22Rv1 (cell line): ENCODE data around the gene SIL1.
"Not testable (repeated sequence)": the region's sequence is repeated elsewhere in the genome, so short reads cannot be mapped to it uniquely, and the experiment has no call there.

Experiments
- H3K27ac ChIP-seq: fragments of 450-650 bp; 2 replicates; pipeline ENCODE4 v1.5.1; 2017
- ZFX ChIP-seq: fragments of 450-650 bp; IDR thresholded peaks from 2 replicates; pipeline ENCODE4 v1.6.1; 2017; ENCODE audit warnings: antibody characterized with exemption, borderline replicate concordance
- TF ChIP-seq, protein P1 (sequence below): fragments of 450-650 bp; IDR thresholded peaks from 2 replicates; pipeline ENCODE4 v1.5.1; 2017; ENCODE audit warnings: mild to moderate bottlenecking

The SIL1 gene

DNA sequence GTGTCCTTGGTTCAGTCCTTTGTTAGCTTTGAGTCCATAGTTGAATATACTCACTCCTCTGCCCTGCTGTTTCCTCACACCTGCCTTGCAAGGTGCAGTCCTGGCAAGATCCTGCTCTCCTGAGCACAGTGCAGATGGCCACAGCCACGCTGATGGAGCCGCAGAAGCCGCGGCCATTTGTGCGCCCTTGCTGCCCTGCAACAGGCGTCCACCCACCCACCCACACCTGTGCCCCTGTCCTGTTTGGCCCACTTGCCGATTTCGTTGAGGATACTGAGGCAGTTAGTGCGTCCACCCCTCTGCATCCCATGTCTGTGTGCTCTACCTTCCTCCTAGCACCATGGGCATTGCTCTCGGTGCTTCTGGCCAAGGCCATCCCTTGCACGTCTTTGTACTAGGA lies 271.9 kb downstream of the SIL1 start:
- no peak for TF ChIP-seq ZFX
- TF ChIP-seq, protein P1, sequence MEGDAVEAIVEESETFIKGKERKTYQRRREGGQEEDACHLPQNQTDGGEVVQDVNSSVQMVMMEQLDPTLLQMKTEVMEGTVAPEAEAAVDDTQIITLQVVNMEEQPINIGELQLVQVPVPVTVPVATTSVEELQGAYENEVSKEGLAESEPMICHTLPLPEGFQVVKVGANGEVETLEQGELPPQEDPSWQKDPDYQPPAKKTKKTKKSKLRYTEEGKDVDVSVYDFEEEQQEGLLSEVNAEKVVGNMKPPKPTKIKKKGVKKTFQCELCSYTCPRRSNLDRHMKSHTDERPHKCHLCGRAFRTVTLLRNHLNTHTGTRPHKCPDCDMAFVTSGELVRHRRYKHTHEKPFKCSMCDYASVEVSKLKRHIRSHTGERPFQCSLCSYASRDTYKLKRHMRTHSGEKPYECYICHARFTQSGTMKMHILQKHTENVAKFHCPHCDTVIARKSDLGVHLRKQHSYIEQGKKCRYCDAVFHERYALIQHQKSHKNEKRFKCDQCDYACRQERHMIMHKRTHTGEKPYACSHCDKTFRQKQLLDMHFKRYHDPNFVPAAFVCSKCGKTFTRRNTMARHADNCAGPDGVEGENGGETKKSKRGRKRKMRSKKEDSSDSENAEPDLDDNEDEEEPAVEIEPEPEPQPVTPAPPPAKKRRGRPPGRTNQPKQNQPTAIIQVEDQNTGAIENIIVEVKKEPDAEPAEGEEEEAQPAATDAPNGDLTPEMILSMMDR: no peak

DNA sequence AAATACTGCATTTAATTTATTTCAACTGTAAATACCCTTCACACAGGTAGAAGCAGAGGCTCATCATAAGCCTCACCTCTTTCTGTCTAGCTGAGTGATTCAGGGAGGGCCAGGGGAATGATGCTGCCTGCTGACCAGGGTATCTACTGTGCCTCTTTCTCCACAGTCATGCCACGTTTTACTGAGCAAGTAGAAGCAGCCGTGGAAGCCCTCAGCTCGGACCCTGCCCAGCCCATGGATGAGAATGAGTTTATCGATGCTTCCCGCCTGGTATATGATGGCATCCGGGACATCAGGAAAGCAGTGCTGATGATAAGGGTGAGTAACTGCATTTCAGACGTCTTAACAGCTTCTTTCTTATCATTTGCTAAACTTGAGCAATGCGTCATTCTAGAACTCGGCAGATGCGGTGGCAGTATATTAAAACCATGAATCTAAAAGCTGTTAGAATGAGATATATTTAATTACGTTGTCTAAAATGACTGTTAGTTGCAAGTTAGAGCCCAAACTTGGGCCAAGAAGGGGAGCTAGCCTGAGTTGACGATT lies 273.0 kb downstream of the SIL1 start:
- no peak overlapping the region for H3K27ac ChIP-seq
- no peak for TF ChIP-seq ZFX
- TF ChIP-seq, protein P1: no peak

More for the DNA sequence above, 271.9 kb downstream of the SIL1 start:
- H3K27ac ChIP-seq: no peak overlapping the region

DNA sequence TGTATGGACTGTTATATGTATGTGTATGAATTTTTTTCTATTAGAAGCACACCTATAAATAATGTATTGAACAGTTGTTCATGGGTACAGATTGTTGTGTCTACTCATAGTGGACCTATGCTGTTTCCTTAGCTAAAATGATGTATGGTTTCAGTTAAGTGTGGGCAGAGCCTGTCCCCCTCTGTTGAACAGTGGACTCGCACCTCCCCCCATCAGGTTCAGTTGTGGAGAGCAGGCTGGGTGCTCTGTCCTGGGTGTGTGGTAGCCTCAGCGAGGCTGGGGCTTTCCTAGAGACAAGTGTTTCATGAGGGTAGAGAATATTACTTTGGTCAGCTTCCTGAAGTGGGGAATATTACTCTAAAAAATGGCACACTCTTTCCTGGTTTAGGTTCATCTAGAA lies 275.7 kb downstream of the SIL1 start:
- no peak overlapping the region for H3K27ac ChIP-seq
- TF ChIP-seq, protein P1: no peak
- no peak for TF ChIP-seq ZFX

GRCh38 chr5:138921362-138921761 lies 276.8 kb downstream of the SIL1 start:
- H3K27ac ChIP-seq: not testable (repeated sequence)

DNA sequence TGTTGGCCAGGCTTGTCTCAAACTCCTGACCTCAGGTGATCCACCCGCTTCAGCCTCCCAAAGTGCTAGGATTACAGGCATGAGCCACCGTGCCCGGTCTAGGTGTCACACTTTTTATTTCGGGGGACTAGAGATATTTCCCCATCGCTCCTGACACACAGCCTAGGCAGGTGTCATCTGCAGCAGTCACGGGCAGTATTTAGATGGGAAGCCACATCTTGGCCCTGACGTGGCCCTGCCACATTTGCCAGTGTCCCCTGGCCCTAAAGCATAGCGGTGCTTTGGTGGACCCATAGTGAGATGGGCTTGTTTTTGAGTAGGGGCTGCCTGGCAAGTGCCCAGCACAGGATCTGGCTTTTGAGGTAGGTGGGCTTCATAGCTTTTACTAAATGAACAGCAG lies 278.0 kb downstream of the SIL1 start:
- no peak overlapping the region for H3K27ac ChIP-seq

GRCh38 chr5:138918686-138919085 lies 279.5 kb downstream of the SIL1 start:
- no peak overlapping the region for H3K27ac ChIP-seq
- TF ChIP-seq ZFX: no peak
- TF ChIP-seq, protein P1: no peak

More for the DNA sequence above, 278.0 kb downstream of the SIL1 start:
- TF ChIP-seq, protein P1: no peak
- no peak for TF ChIP-seq ZFX

- TF ChIP-seq ZFX: no peak
- TF ChIP-seq, protein P1: no peak
- no peak overlapping the region for H3K27ac ChIP-seq
Measured at GRCh38 chr5:138914338-138914737, 283.8 kb downstream of the SIL1 start.

- H3K27ac ChIP-seq: no peak overlapping the region
- TF ChIP-seq ZFX: no peak
- TF ChIP-seq, protein P1: no peak
Measured at GRCh38 chr5:138913773-138914172, 284.4 kb downstream of the SIL1 start.
